Activated effector memory CD4-positive, alpha-beta T cell treated with Interleukin-2 at 50 U/mL for 16 hours (primary cell): Measurements from ENCODE around the gene CNKSR2.

ENCODE experiments used
- DNase-seq: peaks from one replicate; pipeline ENCODE4 v3.0.0-alpha.2; 2020

CNKSR2 gene

GRCh38 chrX:21616386-21616785, 242.2 kb downstream of the CNKSR2 start:
- DNase-seq: no peak

- no peak for DNase-seq
These were observed 246.0 kb downstream of the CNKSR2 start for GRCh38 chrX:21620234-21620633.

GRCh38 chrX:21623778-21624501, 249.7 kb downstream of the CNKSR2 start:
- no peak for DNase-seq

- no peak for DNase-seq
These were observed 257.8 kb downstream of the CNKSR2 start for GRCh38 chrX:21632027-21632426.

- no peak for DNase-seq
These were observed 264.1 kb downstream of the CNKSR2 start for GRCh38 chrX:21638311-21638710.

- no peak for DNase-seq
These were observed 265.6 kb downstream of the CNKSR2 start for GRCh38 chrX:21639775-21640174.

- DNase-seq: no peak
These were observed 271.2 kb downstream of the CNKSR2 start for GRCh38 chrX:21645431-21645830.

GRCh38 chrX:21645886-21646285, 271.7 kb downstream of the CNKSR2 start:
- no peak for DNase-seq

- no peak for DNase-seq
These were observed 281.8 kb downstream of the CNKSR2 start for GRCh38 chrX:21655901-21656586.

- DNase-seq: no peak
These were observed 282.5 kb downstream of the CNKSR2 start for GRCh38 chrX:21656587-21657317.

- no peak for DNase-seq
These were observed 283.3 kb downstream of the CNKSR2 start for GRCh38 chrX:21657318-21658151.

GRCh38 chrX:21658152-21658737, 284.0 kb downstream of the CNKSR2 start, which contains the start of gene KLHL34:
TSS of gene KLHL34 (minus strand) at chrX:21658330. CDS start at chrX:21657788, 542 bp downstream.
- DNase-seq: no peak

- DNase-seq: no peak
These were observed 284.5 kb downstream of the CNKSR2 start for GRCh38 chrX:21658746-21659145.

- DNase-seq: no peak
These were observed 285.1 kb downstream of the CNKSR2 start for GRCh38 chrX:21659320-21659719.

- DNase-seq: no peak
These were observed 285.9 kb downstream of the CNKSR2 start for GRCh38 chrX:21660156-21660555.

- no peak for DNase-seq
These were observed 287.1 kb downstream of the CNKSR2 start for GRCh38 chrX:21661316-21661715.

GRCh38 chrX:21662761-21663160, 288.5 kb downstream of the CNKSR2 start:
- DNase-seq: no peak

GRCh38 chrX:21666252-21666651, 292.0 kb downstream of the CNKSR2 start:
- no peak for DNase-seq

GRCh38 chrX:21666679-21667078, 292.5 kb downstream of the CNKSR2 start:
- DNase-seq: no peak

GRCh38 chrX:21674430-21675186, 300.4 kb downstream of the CNKSR2 start:
- no peak for DNase-seq

- no peak for DNase-seq
These were observed 301.7 kb downstream of the CNKSR2 start for GRCh38 chrX:21675931-21676330.
